Activated CD8-positive, alpha-beta T cell treated with anti-CD3 and anti-CD28 coated beads, Interleukin-2, amount 10 ng/mL, durations not matched to agents 7 days and 5 days (primary cell): Measurements from ENCODE around the gene LSAMP. TPM values are rescaled to one million over a fixed set of nuclear protein-coding genes. Genes with fewer than 3 reads are reported as not detected.

Source experiments
- ATAC-seq: fragments of 150-1000 bp; cut with Tn5 transposase; one replicate; pipeline ENCODE4 v1.10.0; 2021; ENCODE audit warnings: moderate library complexity
- CTCF ChIA-PET: fragments of 350-600 bp; sonication (Branson Sonifier 250); formaldehyde crosslinking; loops from one replicate; lab custom pipeline; 2021; ENCODE audit warnings: antibody characterized with exemption; lab: Charles Lee
- POLR2A ChIA-PET: fragments of 350-600 bp; sonication (Branson Sonifier 250); formaldehyde crosslinking; loops from one replicate; lab custom pipeline; 2021; ENCODE audit warnings: antibody characterized with exemption; lab: Charles Lee
- DNase-seq: peaks from one replicate; pipeline ENCODE4 v3.0.0-alpha.2; 2020
- H3K27ac Mint-ChIP-seq: one replicate; pipeline ENCODE4 v1.8.0; 2021; ENCODE audit warnings: mild to moderate bottlenecking, mixed read lengths
- H3K27me3 Mint-ChIP-seq: one replicate; pipeline ENCODE4 v1.8.0; 2021; ENCODE audit warnings: low read depth, mixed read lengths
- H3K36me3 Mint-ChIP-seq: one replicate; pipeline ENCODE4 v1.8.0; 2021; ENCODE audit warnings: low read depth, mixed read lengths
- H3K4me1 Mint-ChIP-seq: one replicate; pipeline ENCODE4 v1.8.0; 2021; ENCODE audit warnings: low read depth, mixed read lengths
- H3K4me3 Mint-ChIP-seq: one replicate; pipeline ENCODE4 v1.8.0; 2021; ENCODE audit warnings: mild to moderate bottlenecking, mixed read lengths
- H3K9me3 Mint-ChIP-seq: one replicate; pipeline ENCODE4 v1.8.0; 2022; ENCODE audit warnings: mixed read lengths; ENCODE audit not compliant: insufficient read depth
- total RNA-seq, 2 experiments: library from RNA; stranded (reverse); gene quantifications; one replicate each; pipeline ENCODE4 v1.2.3, GENCODE V29; 2021

The LSAMP gene
- total RNA-seq, 2 experiments from 2014 or later, result not detected

DNA sequence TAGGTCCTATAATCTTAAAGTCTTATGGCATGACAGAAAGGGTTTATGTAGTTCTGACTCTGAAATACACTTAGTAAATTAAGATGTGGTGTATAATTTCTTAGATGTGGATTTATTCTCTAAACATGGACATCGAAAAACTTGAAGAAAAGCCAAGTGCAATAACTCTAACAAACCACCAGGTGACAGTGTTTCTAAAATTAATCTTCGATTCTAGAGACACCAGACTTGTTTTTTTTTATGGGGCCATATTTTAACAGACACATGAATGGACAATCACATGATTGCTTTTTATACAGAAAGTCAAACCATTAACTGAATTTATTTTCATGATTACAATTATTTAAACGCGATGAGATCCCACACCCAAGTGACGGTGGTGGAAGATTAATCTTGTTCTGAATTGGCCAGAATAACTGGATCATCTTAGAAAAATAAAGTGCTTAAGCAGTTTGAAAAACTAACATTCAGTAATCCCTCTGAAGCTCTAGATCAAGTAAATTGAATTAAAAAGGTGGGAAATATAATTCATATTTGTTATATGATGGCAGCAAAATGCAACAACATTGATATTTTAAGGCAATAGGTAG is 305.1 kb downstream of the LSAMP start:
- ChIA-PET CTCF (interaction anchor here (1.1 kb wide), 1 partner anchor 14 kb away, joined by 3 read pairs; no protein-coding TSS in a partner anchor), POLR2A (no interaction called here)
- H3K4me3 Mint-ChIP-seq, result no peak overlapping the region

DNA sequence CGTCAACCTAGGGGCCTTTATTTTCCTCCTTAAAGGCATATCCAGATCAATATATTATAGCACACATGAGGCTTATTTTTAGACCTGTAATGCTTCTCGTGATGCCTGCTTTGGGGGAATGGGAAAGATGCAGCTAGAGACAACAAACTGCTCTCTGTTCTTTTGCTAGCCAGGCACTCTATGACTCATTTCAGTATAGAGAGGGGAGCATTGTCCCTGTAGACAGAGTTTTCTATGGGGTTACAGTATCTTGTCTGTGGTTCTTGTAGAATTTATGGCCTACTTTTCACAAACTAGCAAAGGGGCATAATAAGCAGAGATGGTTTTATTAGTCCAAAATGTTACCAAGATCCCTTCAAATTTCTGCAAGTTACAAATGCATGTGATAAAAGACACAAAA is 305.6 kb downstream of the LSAMP start:
- no peak for ATAC-seq
- no peak for DNase-seq
- Mint-ChIP-seq H3K36me3 (no peaks in the 10 kb centered on the region), H3K27ac (no peak overlapping the region), H3K4me3 (no peak overlapping the region), H3K27me3 (no peaks in the 10 kb centered on the region), H3K4me1 (no peaks in the 10 kb centered on the region), H3K9me3 (no peaks in the 10 kb centered on the region)
- CTCF ChIA-PET, result interaction anchor here (1.1 kb wide), 1 partner anchor 13 kb away, joined by 3 read pairs; no protein-coding TSS in a partner anchor
- POLR2A ChIA-PET, result no interaction called here

More for the DNA sequence above, 305.1 kb downstream of the LSAMP start:
- Mint-ChIP-seq H3K4me1 (no peaks in the 10 kb centered on the region), H3K9me3 (peaks cover 4% of the 10 kb centered on the region), H3K27me3 (no peaks in the 10 kb centered on the region), H3K36me3 (no peaks in the 10 kb centered on the region), H3K27ac (no peak overlapping the region)
- DNase-seq (no peak), ATAC-seq (no peak)

DNA sequence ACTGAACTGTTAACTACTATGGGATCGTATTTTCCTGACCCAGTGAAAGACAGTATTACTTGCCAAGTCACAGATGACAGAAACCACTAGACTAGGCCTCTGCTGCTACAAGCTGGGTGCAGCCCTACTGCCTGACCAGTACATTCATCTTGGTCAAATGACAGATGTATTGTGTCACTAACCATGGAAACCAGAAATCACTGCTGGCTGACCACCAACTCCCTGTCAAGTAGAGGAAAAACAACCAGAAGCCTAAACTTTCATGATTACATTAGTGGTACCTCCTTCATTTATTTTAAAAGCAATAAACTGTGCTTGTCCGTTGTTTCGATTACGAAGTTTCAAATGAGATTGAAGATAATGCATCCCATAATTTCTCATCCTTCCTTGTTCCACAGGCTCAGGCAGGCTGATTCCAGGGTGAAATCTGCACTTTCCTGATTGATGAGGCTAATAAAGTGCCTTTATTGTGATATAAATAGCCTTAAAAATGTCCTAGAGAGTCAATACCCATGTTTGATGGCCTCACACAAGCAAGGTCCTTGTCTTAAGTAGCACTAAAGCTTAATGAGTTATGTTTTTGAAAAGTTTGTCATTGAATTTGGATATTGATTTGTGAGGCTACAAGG is 309.7 kb downstream of the LSAMP start:
- no peak for DNase-seq

DNA sequence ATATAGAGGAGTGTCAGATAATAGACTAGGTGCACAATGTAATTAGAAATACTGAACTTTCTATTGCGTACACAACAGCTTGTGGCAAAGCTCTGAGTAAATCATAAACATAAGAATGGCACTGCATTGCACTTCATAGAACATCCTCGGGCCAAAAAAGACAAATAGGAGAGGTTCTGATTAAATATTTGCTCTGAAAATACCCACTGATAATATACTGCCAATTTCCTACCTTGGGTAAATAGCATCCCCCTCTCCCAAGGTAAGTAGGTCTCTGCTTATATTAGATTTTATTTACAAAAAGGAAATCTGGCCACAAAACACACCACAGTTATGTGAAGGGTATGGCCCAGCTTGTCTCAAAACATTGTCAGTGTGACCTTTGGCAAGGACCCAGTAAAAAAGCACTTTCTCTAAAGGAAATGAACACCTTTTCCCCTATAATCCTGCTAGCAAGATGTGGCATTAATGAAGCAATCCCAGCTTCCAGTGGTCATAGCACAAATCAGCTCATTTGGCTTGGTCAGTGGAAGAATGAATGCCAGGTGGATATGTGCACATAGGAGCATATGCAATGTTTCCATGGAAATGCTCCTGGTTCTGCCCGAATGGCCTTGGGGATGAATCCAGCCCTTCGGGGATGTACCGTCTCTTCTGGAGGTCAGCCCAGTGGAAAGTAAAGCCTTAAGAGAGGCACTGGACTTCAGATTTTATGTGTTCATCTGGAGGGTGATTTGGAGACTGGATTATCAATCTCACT is 315.9 kb downstream of the LSAMP start:
- no peak for ATAC-seq
- ChIA-PET CTCF (no interaction called here), POLR2A (no interaction called here)
- H3K4me3 Mint-ChIP-seq, result no peak overlapping the region
- no peaks in the 10 kb centered on the region for H3K9me3 Mint-ChIP-seq
- H3K36me3 Mint-ChIP-seq, result no peaks in the 10 kb centered on the region
- H3K4me1 Mint-ChIP-seq, result no peaks in the 10 kb centered on the region
- no peak for DNase-seq
- H3K27me3 Mint-ChIP-seq, result no peaks in the 10 kb centered on the region
- no peak overlapping the region for H3K27ac Mint-ChIP-seq

More for the DNA sequence above, 309.7 kb downstream of the LSAMP start:
- POLR2A ChIA-PET, result no interaction called here
- no peak for ATAC-seq
- Mint-ChIP-seq H3K9me3 (no peaks in the 10 kb centered on the region), H3K4me3 (no peak overlapping the region), H3K27me3 (no peaks in the 10 kb centered on the region), H3K36me3 (no peaks in the 10 kb centered on the region), H3K27ac (no peak overlapping the region), H3K4me1 (no peaks in the 10 kb centered on the region)
- CTCF ChIA-PET, result interaction anchor here (1.2 kb wide), 1 partner anchor 39 kb away, joined by 3 read pairs; no protein-coding TSS in a partner anchor

DNA sequence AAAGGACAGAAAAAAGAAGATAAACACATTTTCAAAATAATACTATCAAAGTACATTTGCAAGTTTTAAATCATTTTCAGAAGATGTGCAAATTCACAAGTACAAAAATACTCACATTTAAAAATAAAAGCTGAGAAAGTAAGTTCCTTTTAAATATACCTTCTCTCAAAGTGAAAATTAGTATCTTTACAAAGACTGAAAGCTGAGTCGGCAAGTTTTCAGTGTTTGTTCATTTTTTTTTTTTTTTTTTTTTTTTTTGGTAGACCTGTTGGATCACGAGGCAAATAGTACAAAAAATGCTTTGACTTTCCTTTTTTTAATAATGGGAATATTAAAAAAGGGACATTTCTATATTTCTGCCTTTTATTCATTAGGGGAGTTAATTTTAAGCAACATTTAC is 317.8 kb downstream of the LSAMP start:
- H3K27me3 Mint-ChIP-seq, result no peaks in the 10 kb centered on the region
- POLR2A ChIA-PET, result no interaction called here
- H3K4me3 Mint-ChIP-seq, result no peak overlapping the region
- CTCF ChIA-PET, result no interaction called here
- DNase-seq, result no peak
- H3K36me3 Mint-ChIP-seq, result no peaks in the 10 kb centered on the region
- no peak overlapping the region for H3K27ac Mint-ChIP-seq
- H3K4me1 Mint-ChIP-seq, result no peaks in the 10 kb centered on the region
- no peak for ATAC-seq
- no peaks in the 10 kb centered on the region for H3K9me3 Mint-ChIP-seq

DNA sequence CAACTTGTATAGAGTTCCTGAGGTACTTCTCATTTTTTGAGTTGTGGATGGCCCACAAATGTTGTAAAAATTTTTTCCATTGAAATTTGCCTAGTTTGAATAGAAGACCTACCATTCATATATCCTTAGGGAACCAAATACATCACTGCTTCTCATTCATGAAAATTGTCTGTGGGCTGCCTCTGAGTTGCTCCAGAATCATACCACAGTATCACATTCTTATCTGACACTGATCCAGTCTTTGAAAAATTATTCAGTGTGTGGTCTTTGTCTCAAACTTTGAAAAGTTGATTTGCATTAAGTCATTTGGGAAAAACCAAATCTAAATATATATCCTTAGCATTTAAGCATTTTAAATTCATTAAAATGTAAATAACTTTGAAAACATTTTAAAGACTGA is 321.1 kb downstream of the LSAMP start:
- no peaks in the 10 kb centered on the region for H3K27me3 Mint-ChIP-seq

DNA sequence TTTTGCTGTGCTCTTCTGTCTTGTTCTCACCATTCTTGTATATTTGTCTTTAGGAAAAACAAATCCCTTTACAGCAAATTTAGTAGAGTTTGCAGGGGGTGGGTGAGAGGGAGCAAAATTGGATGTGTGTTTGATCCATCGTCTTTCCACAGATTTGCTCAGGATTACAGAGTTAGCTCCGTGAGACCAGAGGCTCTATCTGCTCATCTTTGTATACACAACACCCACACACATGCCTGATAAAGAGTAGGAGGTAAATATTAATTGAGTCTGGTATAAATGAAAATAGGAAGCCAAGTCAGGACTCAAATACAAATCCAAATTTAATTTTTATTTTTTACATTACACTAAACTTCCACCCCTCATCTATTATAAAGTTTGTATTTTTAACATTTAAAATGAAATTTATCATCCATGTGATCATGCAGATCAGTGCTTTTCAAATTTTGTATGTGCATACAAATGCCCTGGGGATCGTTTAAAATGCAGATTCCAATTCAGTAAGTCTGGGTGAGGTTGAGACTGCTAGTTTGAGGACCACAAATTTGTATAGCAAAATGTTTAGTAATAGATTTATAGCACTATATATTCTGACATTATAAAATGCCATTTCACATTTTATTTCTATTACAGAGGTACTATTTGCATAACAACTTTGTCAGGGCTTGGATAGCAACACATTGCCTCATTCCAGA is 326.7 kb downstream of the LSAMP start:
- Mint-ChIP-seq H3K27me3 (no peaks in the 10 kb centered on the region), H3K4me1 (no peaks in the 10 kb centered on the region), H3K36me3 (no peaks in the 10 kb centered on the region), H3K4me3 (no peak overlapping the region), H3K9me3 (no peaks in the 10 kb centered on the region), H3K27ac (no peak overlapping the region)
- CTCF ChIA-PET, result no interaction called here
- ATAC-seq (no peak), DNase-seq (no peak)
- POLR2A ChIA-PET, result no interaction called here

More for the DNA sequence above, 321.1 kb downstream of the LSAMP start:
- H3K4me1 Mint-ChIP-seq, result no peaks in the 10 kb centered on the region
- H3K4me3 Mint-ChIP-seq, result no peak overlapping the region
- no peaks in the 10 kb centered on the region for H3K9me3 Mint-ChIP-seq
- DNase-seq (no peak), ATAC-seq (no peak)
- POLR2A ChIA-PET, result no interaction called here
- no peak overlapping the region for H3K27ac Mint-ChIP-seq
- no peaks in the 10 kb centered on the region for H3K36me3 Mint-ChIP-seq
- CTCF ChIA-PET, result no interaction called here

DNA sequence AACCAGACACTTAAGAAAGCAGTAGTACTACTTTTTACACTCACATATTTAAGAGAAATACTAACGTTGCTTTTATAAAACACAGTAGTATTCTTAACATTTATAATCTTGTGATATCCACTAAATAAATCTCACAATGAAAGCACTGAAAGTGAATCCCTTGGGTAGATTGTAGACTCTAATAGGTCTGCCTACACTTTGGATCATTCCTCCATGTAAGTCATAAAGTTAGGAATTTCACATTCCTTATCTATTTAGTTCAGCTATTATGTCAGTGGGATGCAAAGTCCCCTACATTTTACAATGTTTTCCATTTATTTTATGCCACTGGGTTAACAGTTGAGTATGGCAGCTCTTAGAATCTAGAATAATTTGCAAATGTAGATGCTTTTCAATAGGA is 330.7 kb downstream of the LSAMP start:
- Mint-ChIP-seq H3K4me1 (no peaks in the 10 kb centered on the region), H3K4me3 (no peak overlapping the region), H3K27ac (no peak overlapping the region), H3K36me3 (no peaks in the 10 kb centered on the region), H3K9me3 (no peaks in the 10 kb centered on the region), H3K27me3 (no peaks in the 10 kb centered on the region)
- ChIA-PET CTCF (no interaction called here), POLR2A (no interaction called here)
- ATAC-seq (no peak), DNase-seq (no peak)

DNA sequence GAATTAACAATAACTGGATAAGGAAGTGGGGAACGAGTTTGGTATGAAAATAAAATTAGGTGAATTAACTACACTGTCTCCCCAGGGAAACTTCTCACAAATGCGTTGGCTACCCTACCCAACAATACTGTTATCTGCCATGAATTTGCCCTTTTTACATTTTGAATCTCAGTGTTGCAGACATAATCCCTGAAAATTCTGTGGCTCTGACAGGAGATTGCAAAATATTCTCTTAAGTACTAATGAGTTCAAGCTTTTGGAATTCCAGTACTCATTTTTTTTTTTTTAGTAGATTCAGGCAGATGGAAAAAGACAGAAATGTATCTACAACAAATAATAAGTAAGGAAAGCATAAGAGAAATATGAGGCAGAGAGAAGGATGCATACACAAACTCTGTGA is 332.6 kb downstream of the LSAMP start:
- Mint-ChIP-seq H3K9me3 (no peaks in the 10 kb centered on the region), H3K4me3 (no peak overlapping the region), H3K27me3 (no peaks in the 10 kb centered on the region), H3K27ac (no peak overlapping the region), H3K4me1 (no peaks in the 10 kb centered on the region), H3K36me3 (no peaks in the 10 kb centered on the region)
- CTCF ChIA-PET, result no interaction called here
- ATAC-seq (no peak), DNase-seq (no peak)
- POLR2A ChIA-PET, result no interaction called here

DNA sequence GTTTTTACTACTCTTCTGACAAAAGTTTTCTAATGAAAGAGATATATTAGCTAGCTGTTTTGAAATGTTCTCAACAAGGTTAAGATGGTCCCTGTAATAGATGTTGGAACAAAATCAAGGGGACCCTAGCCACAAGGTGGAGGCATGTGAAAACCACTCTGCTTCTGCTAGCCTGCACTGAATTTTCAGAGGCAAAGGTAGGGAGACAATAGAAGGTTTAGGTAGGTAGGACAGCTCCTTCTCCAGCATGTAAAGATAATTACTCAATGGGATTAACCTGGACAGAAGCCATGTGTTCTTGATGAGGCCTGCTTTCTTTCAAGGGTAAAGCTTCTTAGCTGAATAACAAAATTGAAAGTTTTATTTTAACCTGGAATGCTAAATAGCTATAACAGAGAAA is 333.5 kb downstream of the LSAMP start:
- no peaks in the 10 kb centered on the region for H3K36me3 Mint-ChIP-seq
- CTCF ChIA-PET, result no interaction called here

DNA sequence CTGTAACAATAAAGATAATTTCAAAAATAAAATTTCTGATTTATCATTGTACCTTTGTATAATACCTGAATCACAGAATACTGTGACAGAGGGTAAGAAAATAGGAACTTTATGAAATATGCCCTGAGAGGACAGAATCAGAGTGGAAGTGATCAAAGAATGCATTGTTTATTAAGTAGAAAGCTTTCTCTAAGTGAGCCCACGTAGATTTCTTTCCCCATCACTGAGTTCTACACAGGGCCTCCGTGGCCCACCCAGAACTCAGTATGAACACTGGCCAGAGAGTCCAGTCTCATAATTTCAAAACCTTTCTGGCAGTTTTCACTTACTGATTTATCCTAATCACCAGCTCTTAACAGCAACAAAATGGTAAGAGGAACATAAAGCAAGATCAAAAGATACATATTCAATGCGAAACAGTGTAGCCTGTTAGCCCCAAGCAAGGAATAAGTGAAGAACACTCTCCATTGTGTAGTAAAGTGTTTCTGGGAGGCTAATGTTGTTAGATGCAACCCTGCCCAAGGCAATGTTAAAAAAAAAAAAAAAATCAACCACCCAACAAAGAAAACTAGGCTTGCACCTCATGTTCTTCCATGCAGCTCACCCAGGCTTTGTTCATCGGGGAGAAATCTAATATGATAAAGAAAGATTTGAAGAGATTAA is 341.3 kb downstream of the LSAMP start:
- Mint-ChIP-seq H3K9me3 (no peaks in the 10 kb centered on the region), H3K36me3 (no peaks in the 10 kb centered on the region), H3K4me3 (no peak overlapping the region), H3K4me1 (no peaks in the 10 kb centered on the region), H3K27ac (no peak overlapping the region), H3K27me3 (no peaks in the 10 kb centered on the region)
- CTCF ChIA-PET, result no interaction called here
- DNase-seq (no peak), ATAC-seq (no peak)
- POLR2A ChIA-PET, result no interaction called here

More for the DNA sequence above, 333.5 kb downstream of the LSAMP start:
- POLR2A ChIA-PET, result no interaction called here
- ATAC-seq (no peak), DNase-seq (no peak)
- Mint-ChIP-seq H3K9me3 (no peaks in the 10 kb centered on the region), H3K4me1 (no peaks in the 10 kb centered on the region), H3K27ac (no peak overlapping the region), H3K4me3 (no peak overlapping the region), H3K27me3 (no peaks in the 10 kb centered on the region)
